HG03175 (cell line): ENCODE results near the gene KIF1A.

Source experiments
- ATAC-seq: cut with Tn5 transposase; IDR thresholded peaks from one replicate; pipeline ENCODE4 v1.9.1; 2021; ENCODE audit warnings: mild to moderate bottlenecking, moderate library complexity; ENCODE audit not compliant: unreplicated experiment

The KIF1A gene

GRCh38 chr2:240819858-240820606, at the start of gene KIF1A:
Gene KIF1A (minus strand): TSS chr2:240820219. CDS start chr2:240797752, 22,467 bp downstream.
- ATAC-seq = no peak

GRCh38 chr2:240869109-240869955, 49.3 kb upstream of the KIF1A start:
- ATAC-seq = no peak

- no peak for ATAC-seq
These were observed 48.5 kb upstream of the KIF1A start, which contains the start of gene AGXT for GRCh38 chr2:240868286-240869108. Gene AGXT (plus strand): TSS chr2:240868824. CDS start chr2:240868866, 42 bp downstream.

- no peak for ATAC-seq
These were observed 45.4 kb upstream of the KIF1A start for GRCh38 chr2:240865391-240865790.

- no peak for ATAC-seq
These were observed 44.5 kb upstream of the KIF1A start for GRCh38 chr2:240864475-240864874.

- no peak for ATAC-seq
These were observed 41.5 kb upstream of the KIF1A start for GRCh38 chr2:240861547-240861946.

- ATAC-seq = no peak
These were observed 38.9 kb upstream of the KIF1A start for GRCh38 chr2:240858871-240859270.

GRCh38 chr2:240858321-240858720, 38.3 kb upstream of the KIF1A start:
- no peak for ATAC-seq

GRCh38 chr2:240857039-240858008, 37.3 kb upstream of the KIF1A start:
- ATAC-seq = no peak

- ATAC-seq = no peak
These were observed 36.3 kb upstream of the KIF1A start for GRCh38 chr2:240856151-240856980.

GRCh38 chr2:240855670-240856069, 35.7 kb upstream of the KIF1A start:
- no peak for ATAC-seq

GRCh38 chr2:240852671-240853314, 32.8 kb upstream of the KIF1A start:
- ATAC-seq = no peak

GRCh38 chr2:240851078-240851991, 31.3 kb upstream of the KIF1A start:
- peak; percentile 63 for ATAC-seq

GRCh38 chr2:240850756-240851077, 30.7 kb upstream of the KIF1A start:
- ATAC-seq = no peak

- no peak for ATAC-seq
These were observed 30.0 kb upstream of the KIF1A start for GRCh38 chr2:240850026-240850425.

GRCh38 chr2:240848900-240849680, 29.1 kb upstream of the KIF1A start:
- no peak for ATAC-seq

GRCh38 chr2:240847817-240848216, 27.8 kb upstream of the KIF1A start:
- no peak for ATAC-seq
